HG02763 (cell line): ENCODE data around the gene C14orf180.
"Not testable (repeated sequence)": the region's sequence is repeated elsewhere in the genome, so short reads cannot be mapped to it uniquely, and the experiment has no call there.

Experiments
- ATAC-seq: cut with Tn5 transposase; IDR thresholded peaks from one replicate; pipeline ENCODE4 v1.9.1; 2021; ENCODE audit warnings: mild to moderate bottlenecking, moderate library complexity; ENCODE audit not compliant: unreplicated experiment

The C14orf180 gene

DNA sequence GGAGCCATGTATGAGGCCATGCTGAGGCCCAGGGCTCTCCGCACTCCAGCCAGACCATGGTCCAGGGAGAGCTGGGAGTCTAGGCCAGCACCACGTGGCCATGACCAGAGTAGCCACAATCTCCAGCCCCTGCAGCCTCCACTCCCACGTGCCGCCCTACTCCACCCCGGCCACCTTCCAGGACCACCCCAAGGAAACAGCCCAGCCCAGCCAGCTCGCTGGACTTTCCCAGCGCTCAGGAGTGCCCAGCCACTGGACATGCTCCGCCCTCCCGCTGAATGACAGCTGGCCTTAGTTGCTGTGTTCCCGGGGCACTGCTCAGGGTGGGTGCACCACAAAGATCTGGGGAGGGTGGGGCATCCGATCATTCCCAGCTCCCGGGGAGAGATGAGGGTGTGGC, 2.1 kb upstream of the C14orf180 start:
- ATAC-seq = no peak

DNA sequence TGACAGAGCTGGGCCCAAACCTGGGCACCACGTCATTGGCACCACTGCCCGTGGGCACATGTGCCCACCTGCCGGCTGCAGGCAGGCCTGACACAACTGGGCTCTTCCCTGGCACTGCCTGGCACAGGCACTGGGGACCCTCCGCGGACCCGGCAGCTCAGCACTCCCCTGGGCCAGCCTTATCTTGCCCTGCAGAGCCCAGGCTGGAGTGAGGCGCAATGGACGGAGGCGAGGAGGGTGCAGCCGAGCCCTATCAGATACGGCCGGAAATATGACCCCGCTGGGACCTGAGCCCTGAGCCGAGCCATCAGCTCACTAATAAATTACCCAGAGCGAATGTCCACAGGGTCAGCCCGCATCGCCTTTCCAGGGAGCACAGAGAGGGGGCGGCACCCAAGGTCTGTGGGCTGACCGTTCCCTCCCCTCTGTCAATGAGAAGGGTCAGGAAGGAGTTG, 1.7 kb upstream of the C14orf180 start:
- ATAC-seq = no peak

GRCh38 chr14:104578321-104578720, 1.2 kb upstream of the C14orf180 start:
- ATAC-seq = no peak

GRCh38 chr14:104579939-104580338, 375 bp downstream of the C14orf180 start:
- not testable (repeated sequence) for ATAC-seq

DNA sequence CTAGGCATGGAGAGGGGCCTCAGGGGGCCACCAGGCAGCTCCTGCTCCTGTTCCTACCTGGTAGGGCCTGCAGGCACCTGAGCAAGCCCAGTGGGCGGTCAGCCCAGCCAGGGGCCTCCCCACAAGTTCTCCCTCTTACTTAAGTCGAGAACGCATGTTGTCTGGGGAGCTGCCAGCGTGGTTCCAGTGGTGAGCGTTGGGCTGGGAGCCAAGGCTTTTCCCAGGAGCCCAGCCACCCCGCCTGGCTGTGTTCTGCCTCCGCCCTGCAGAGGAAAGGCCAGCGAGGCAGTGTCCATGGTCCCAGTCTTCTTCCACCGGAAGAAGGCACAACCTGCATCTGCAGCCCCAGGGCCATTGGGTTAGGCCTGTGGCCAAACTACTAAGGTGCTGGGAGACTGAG, 1.4 kb downstream of the C14orf180 start:
- ATAC-seq = no peak

GRCh38 chr14:104581521-104581920, 2.0 kb downstream of the C14orf180 start:
- no peak for ATAC-seq

- ATAC-seq = no peak
Observed at GRCh38 chr14:104582005-104582404, 2.4 kb downstream of the C14orf180 start.

GRCh38 chr14:104582662-104583061, 3.1 kb downstream of the C14orf180 start:
- no peak for ATAC-seq

GRCh38 chr14:104583424-104584306, 4.1 kb downstream of the C14orf180 start:
- ATAC-seq = no peak

- ATAC-seq = no peak
Observed at GRCh38 chr14:104584557-104584956, 5.0 kb downstream of the C14orf180 start.

DNA sequence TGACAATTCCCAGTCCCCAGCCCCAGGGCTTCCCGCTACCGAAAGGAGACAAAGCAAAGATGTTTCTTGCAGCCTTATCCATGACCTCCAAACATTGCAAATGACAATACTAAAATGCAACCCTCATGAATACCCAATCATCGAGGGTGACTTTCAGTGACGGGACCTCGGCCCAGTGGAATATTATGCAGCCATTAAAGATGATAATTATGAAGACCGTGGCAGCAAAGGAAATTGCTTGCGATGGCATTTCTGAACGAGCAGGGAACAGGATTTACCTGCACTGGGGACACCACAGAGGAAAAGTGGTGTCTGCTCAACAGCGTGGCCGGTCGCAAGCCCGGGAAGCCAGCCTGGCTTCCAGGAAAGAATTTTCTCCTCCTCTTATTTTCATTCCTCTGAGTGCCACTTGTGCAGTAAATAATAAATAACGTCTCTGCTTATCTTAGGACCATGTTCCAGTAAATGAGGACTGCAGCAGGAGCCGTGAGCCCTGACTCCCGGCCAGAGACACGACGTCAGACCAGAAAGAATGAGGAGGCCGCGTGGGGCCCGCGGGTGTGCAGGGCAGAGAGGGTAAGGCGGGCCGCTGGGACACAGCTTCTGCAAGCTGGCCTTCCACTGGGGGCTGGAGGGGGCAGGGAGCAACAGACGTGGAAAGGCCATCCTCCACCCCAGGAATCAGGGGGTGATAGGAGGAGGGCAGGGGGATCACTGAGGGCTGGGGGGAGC, 6.6 kb downstream of the C14orf180 start:
- ATAC-seq = no peak

GRCh38 chr14:104586832-104587620, 7.5 kb downstream of the C14orf180 start:
- ATAC-seq = no peak

GRCh38 chr14:104587641-104588040, 8.1 kb downstream of the C14orf180 start:
- no peak for ATAC-seq

- ATAC-seq = no peak
Observed at GRCh38 chr14:104588066-104588857, 8.7 kb downstream of the C14orf180 start.

DNA sequence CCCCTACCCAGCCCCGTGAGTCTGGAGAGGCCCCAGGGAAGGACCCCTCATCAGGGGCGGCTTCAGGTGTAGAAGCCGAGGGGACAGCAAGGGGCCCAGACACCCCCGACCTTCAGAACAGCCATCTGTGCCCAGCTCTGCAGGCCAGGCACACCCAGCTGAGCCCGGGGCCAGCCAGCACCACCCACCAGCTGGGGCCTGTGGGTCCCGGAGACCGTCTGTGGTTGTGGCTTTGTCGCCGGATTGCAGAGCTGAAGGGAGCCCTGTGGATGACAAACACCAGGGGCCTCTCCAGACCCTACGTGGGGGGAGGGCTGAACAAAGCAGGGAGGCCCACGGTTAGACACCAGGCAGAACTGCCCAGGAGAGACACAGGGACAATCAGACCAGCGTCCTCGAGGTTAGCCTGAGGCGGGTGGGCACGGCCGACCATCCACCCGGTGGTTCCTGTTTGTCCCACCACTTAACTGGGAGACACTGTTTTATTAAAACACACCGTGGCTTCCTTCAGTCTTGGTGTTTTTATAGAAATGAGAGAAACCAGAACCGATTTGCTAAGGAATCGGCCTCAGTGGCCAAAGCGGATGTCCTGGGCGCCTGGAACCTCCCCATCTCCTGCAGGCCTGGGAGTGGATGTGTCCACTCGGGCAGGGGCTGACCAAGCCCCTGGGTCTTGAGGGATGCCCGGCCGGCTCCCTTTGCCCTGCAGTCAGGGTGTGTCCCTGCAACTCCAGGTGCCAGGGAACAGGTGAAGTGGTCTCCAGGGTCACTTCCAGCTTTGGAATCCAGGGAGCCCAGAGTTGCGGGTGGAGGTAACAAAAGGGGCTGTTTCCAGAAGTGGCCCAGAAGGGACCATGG, 10.0 kb downstream of the C14orf180 start:
- ATAC-seq = no peak

GRCh38 chr14:104590240-104590965, 10.8 kb downstream of the C14orf180 start:
- no peak for ATAC-seq

GRCh38 chr14:104591031-104591430, 11.5 kb downstream of the C14orf180 start:
- no peak for ATAC-seq

GRCh38 chr14:104591506-104592291, 12.1 kb downstream of the C14orf180 start:
- ATAC-seq = no peak
